ENCODE results near the gene SEC22A. TPM values are rescaled to one million over a fixed set of nuclear protein-coding genes. Genes with fewer than 3 reads are reported as not detected.

Gene SEC22A
- total and polyA plus RNA-seq, 12 donors: 2.9 to 13.6 (median 10.0) TPM

DNA sequence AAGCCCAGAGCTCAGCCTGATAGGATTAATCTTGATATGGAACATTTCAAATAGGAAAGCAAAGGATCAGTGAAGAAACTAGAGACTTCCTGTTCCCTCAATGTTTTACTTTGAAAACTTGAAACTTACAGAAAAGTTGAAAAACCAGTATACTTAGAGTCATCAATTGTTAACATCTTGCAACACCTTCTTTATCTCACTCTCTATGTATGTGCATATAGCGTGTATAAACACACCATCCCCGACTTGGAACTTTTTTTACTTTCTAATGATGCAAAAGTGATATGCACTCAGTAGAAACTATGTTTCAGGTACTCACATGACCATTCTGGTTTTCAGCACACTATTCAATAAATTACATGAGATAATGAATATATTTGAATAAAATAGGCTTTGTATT lies 60.5 kb downstream of the SEC22A start:
- no peak for ATAC-seq
- Histone ChIP-seq H3K4me1 (peaks cover 0 to 10% (median 0%) of the 10 kb centered on the region in 9 donors), H3K27ac (no peak overlapping the region), H3K27me3 (no peaks in the 10 kb centered on the region), H3K9me3 (peaks cover 0 to 14% (median 0%) of the 10 kb centered on the region in 11 donors), H3K4me3 (no peak overlapping the region), H3K36me3 (peaks cover 0 to 66% (median 3%) of the 10 kb centered on the region in 9 donors)
- no peak for DNase-seq
- intact Hi-C loops (cut with DNase I): loop anchor here in 5 of 10 donors (5.0 to 10.0 kb wide), 4 partner anchors 237 to 415 kb away; partner anchors contain the start of gene SEMA5B (in 1 of the 5)
- TF ChIP-seq CTCF (IDR thresholded peaks at IDR 0.05): no peak
- WGBS, 2 donors: 93 to 95% methylated on average over 2 of the region's 2 CpGs

- no peak for TF ChIP-seq CTCF (IDR thresholded peaks at IDR 0.05)
- H3K27ac ChIP-seq: no peak overlapping the region
- no peaks in the 10 kb centered on the region for H3K27me3 ChIP-seq
- H3K9me3 ChIP-seq: peaks cover 0 to 14% (median 0%) of the 10 kb centered on the region in 11 donors
- no peak for ATAC-seq
- DNase-seq: no peak
- intact Hi-C loops (cut with DNase I): loop anchor here in 5 of 10 donors (5.0 to 10.0 kb wide), 4 partner anchors 238 to 416 kb away; partner anchors contain the start of gene SEMA5B (in 1 of the 5)
- peaks cover 0 to 10% (median 0%) of the 10 kb centered on the region in 9 donors for H3K4me1 ChIP-seq
- H3K4me3 ChIP-seq: no peak overlapping the region
- 82 to 84% methylated on average over 5 of the region's 5 CpGs for WGBS, 2 donors
- peaks cover 0 to 63% (median 3%) of the 10 kb centered on the region in 9 donors for H3K36me3 ChIP-seq
Measured at GRCh38 chr3:123262868-123263267, 61.1 kb downstream of the SEC22A start.

GRCh38 chr3:123263941-123264340 lies 62.2 kb downstream of the SEC22A start:
- no peak for TF ChIP-seq CTCF (IDR thresholded peaks at IDR 0.05)
- Histone ChIP-seq H3K4me3 (no peak overlapping the region), H3K9me3 (peaks cover 0 to 14% (median 0%) of the 10 kb centered on the region in 11 donors), H3K36me3 (peaks cover 0 to 71% (median 3%) of the 10 kb centered on the region in 9 donors), H3K27ac (no peak overlapping the region), H3K4me1 (peaks cover 0 to 9% (median 0%) of the 10 kb centered on the region in 9 donors), H3K27me3 (no peaks in the 10 kb centered on the region)
- no peak for DNase-seq
- WGBS, 2 donors: 97 to 98% methylated on average over 2 of the region's 2 CpGs
- intact Hi-C loops (cut with DNase I): loop anchor here in 5 of 10 donors (5.0 to 10.0 kb wide), 4 partner anchors 239 to 417 kb away; partner anchors contain the start of gene SEMA5B (in 1 of the 5)
- no peak for ATAC-seq

GRCh38 chr3:123267821-123268220 lies 66.1 kb downstream of the SEC22A start:
- H3K4me1 ChIP-seq: peaks cover 0 to 28% (median 8%) of the 10 kb centered on the region in 9 donors
- H3K36me3 ChIP-seq: peaks cover 0 to 54% (median 0%) of the 10 kb centered on the region in 9 donors
- H3K27ac ChIP-seq: no peak overlapping the region
- H3K4me3 ChIP-seq: no peak overlapping the region
- peaks cover 0 to 14% (median 0%) of the 10 kb centered on the region in 11 donors for H3K9me3 ChIP-seq
- TF ChIP-seq CTCF (IDR thresholded peaks at IDR 0.05): peak in 2 of 9 donors; percentile 12 to 24
- ATAC-seq: no peak
- intact Hi-C loops (cut with DNase I): loop anchor here in 3 of 10 donors (10.0 kb wide), 2 partner anchors 243 to 323 kb away; partner anchors contain the start of gene SEMA5B (in 1 of the 3)
- no peak for DNase-seq
- no peaks in the 10 kb centered on the region for H3K27me3 ChIP-seq
- 35 to 42% methylated on average over 2 of the region's 2 CpGs for WGBS, 2 donors
